Ovary (tissue), 10 donors: ENCODE data around the gene KRTAP5-3. TPM values are rescaled to one million over a fixed set of nuclear protein-coding genes. Genes with fewer than 3 reads are reported as not detected.

ENCODE experiments used
- DNase-seq, 5 donors: peaks; one replicate each; pipeline ENCODE4 v3.0.0-alpha.2; 2019 to 2020
- H3K27ac ChIP-seq, 2 donors: fragments of 200-600 bp; one replicate each; pipeline versions ENCODE4 v1.5.1 to v1.8.0; 2019 to 2022
- H3K27me3 ChIP-seq: fragments of 200-600 bp; one replicate; pipeline ENCODE4 v1.8.0; 2022
- H3K36me3 ChIP-seq: fragments of 200-600 bp; sonication (generic); one replicate; pipeline ENCODE4 v1.5.1; 2019
- H3K4me1 ChIP-seq: one replicate; pipeline ENCODE4 v1.8.1; 2013; ENCODE audit warnings: mild to moderate bottlenecking, moderate library complexity; ENCODE audit not compliant: insufficient read depth
- H3K4me3 ChIP-seq: fragments of 200-600 bp; sonication (generic); one replicate; pipeline ENCODE4 v1.5.1; 2017
- H3K9me3 ChIP-seq, 2 donors: fragments of 200-600 bp in 1 of 2; sonication (generic) in 1 of 2; one replicate each; pipeline versions ENCODE4 v1.5.1 to v1.8.1; 2013 to 2019; ENCODE audit warnings: mild to moderate bottlenecking in 1 of 2, moderate library complexity in 1 of 2
- CTCF ChIP-seq, 3 donors: fragments of 450-650 bp in 2 of 3; fragments of 200-600 bp in 1 of 3; IDR thresholded peaks; one replicate each; pipeline versions ENCODE4 v1.5.1 to v1.8.0; 2016 to 2022; ENCODE audit warnings: antibody characterized with exemption in 3 of 3, mild to moderate bottlenecking in 1 of 3
- EP300 ChIP-seq: sonication (generic); formaldehyde crosslinking; IDR thresholded peaks from one replicate; pipeline ENCODE4 v1.6.1; 2017; ENCODE audit warnings: antibody characterized with exemption
- POLR2A ChIP-seq: fragments of 450-650 bp; IDR thresholded peaks from one replicate; pipeline ENCODE4 v1.6.1; 2017; ENCODE audit warnings: antibody characterized with exemption, mild to moderate bottlenecking, moderate library complexity
- WGBS, 3 donors: extraction: QIAGEN DNeasy Blood & Tissue Kit in 1 of 3; methylation state at CpG; one replicate each; pipeline versions ENCODE4 v1.1.5 to v1.1.7; 2013 to 2017; 5-methylcytosine and 5-hydroxymethylcytosine counted together
- intact Hi-C, 4 donors: fragments of 100-400 bp; cut with DNase I; formaldehyde crosslinking; loops; one replicate each; pipeline versions ENCODE4 v1.11.0 to v1.15.1; 2022 to 2023
- long read RNA-seq, 3 donors: library from polyadenylated mRNA in 2 of 3; unstranded in 2 of 3; transcript quantifications; one replicate each; pipeline ENCODE4 v2.0.0 and lab custom pipeline, GENCODE V29; 2021 to 2026
- polyA plus RNA-seq, 2 donors: library from polyadenylated mRNA; stranded (reverse); fragments of 200-250 nt in 1 of 2; fragments of 350-450 nt in 1 of 2; fragmentation: Illumina TruSeq in 1 of 2; extraction: RNeasy Lipid Tissue Mini Kit (QIAGEN cat#74804) in 1 of 2; gene quantifications; one replicate each; pipeline ENCODE4 v1.2.3, GENCODE V29; 2013 to 2014
- total RNA-seq, 7 donors: library from RNA; depleted of rRNA in 2 of 7; stranded (reverse); fragments of >200 nt in 2 of 7; fragmentation: NEBNext Ultra II Directional in 3 of 7; extraction: Animal tissue kit (Norgen Biotek cat#: 25700) in 3 of 7; gene quantifications; one replicate each; pipeline versions ENCODE4 v1.1.0 to v1.2.4, GENCODE V29; 2016 to 2023
- donor health status: DM: no; HTN: no; CAD: no; lungs with moderate emphysema.
- donor health status: DM: no; HTN: no; CAD: no.
- donor health status: Bipolar disorder and iron deficiency.
- donor health status: DM: yes; HTN: yes; CAD: no.
- donor health status: DM: no; HTN: no; CAD: no.
- donor health status: DM: yes; HTN: yes; CAD: no.

KRTAP5-3 gene
- total RNA-seq = not detected
- polyA plus RNA-seq = not detected
- long read RNA-seq, donor 1 = 0 reads
- long read RNA-seq, donor 2 = 0 reads
- long read RNA-seq, donor 3 = 0 reads

- Histone ChIP-seq H3K4me1 (no peaks in the 10 kb centered on the region), H3K9me3 (no peaks in the 10 kb centered on the region), H3K4me3 (no peak within 1 kb of the TSS), H3K27ac (no peak within 1 kb of the TSS), H3K27me3 (no peaks in the 10 kb centered on the region), H3K36me3 (no peaks in the 10 kb centered on the region)
- DNase-seq = no peak
- intact Hi-C loops = no loop called here
- 56 to 67% (median 59%) methylated on average over 4 of the region's 4 CpGs for WGBS, 3 donors
- no peak for TF ChIP-seq EP300
Measured at GRCh38 chr11:1608363-1608762, at the start of gene KRTAP5-3. Gene KRTAP5-3, minus strand, starts transcription at chr11:1608463. Its CDS starts 78 bp downstream, at chr11:1608385.

- no peaks in the 10 kb centered on the region for H3K9me3 ChIP-seq
- no peak overlapping the region for H3K4me3 ChIP-seq
- intact Hi-C loops = loop anchor here in 2 of 4 donors (10.0 kb wide), 2 partner anchors 178 to 498 kb away; partner anchors contain the start of genes SYT8 (in 1 of the 2) and TNNI2 (in 1 of the 2)
- no peak overlapping the region for H3K27ac ChIP-seq
- no peaks in the 10 kb centered on the region for H3K4me1 ChIP-seq
- TF ChIP-seq CTCF (IDR thresholded peaks at IDR 0.05) (no peak), EP300 (no peak), POLR2A (no peak)
- WGBS, 3 donors = 78 to 86% (median 85%) methylated on average over 7 of the region's 7 CpGs
- no peaks in the 10 kb centered on the region for H3K36me3 ChIP-seq
- H3K27me3 ChIP-seq = no peaks in the 10 kb centered on the region
- DNase-seq = no peak
Measured at GRCh38 chr11:1656670-1657069, 48.4 kb upstream of the KRTAP5-3 start.

- no peaks in the 10 kb centered on the region for H3K4me1 ChIP-seq
- WGBS, 3 donors = 71 to 82% (median 82%) methylated on average over 5 to 9 of the region's 9 CpGs
- no peak for DNase-seq
- no peak for TF ChIP-seq CTCF (IDR thresholded peaks at IDR 0.05)
- no peak for TF ChIP-seq POLR2A
- no peak for TF ChIP-seq EP300
- no peak overlapping the region for H3K27ac ChIP-seq
- no peak overlapping the region for H3K4me3 ChIP-seq
- intact Hi-C loops = loop anchor here in 2 of 4 donors (10.0 kb wide), 2 partner anchors 179 to 499 kb away; partner anchors contain the start of genes SYT8 (in 1 of the 2) and TNNI2 (in 1 of the 2)
- no peaks in the 10 kb centered on the region for H3K36me3 ChIP-seq
- no peaks in the 10 kb centered on the region for H3K27me3 ChIP-seq
- no peaks in the 10 kb centered on the region for H3K9me3 ChIP-seq
Measured at GRCh38 chr11:1656061-1656441, 47.8 kb upstream of the KRTAP5-3 start.

GRCh38 chr11:1655168-1656060, 47.2 kb upstream of the KRTAP5-3 start:
- Histone ChIP-seq H3K27me3 (no peaks in the 10 kb centered on the region), H3K4me3 (no peak overlapping the region), H3K4me1 (no peaks in the 10 kb centered on the region), H3K27ac (no peak overlapping the region), H3K9me3 (no peaks in the 10 kb centered on the region), H3K36me3 (no peaks in the 10 kb centered on the region)
- no peak for TF ChIP-seq EP300
- TF ChIP-seq POLR2A = no peak
- TF ChIP-seq CTCF (IDR thresholded peaks at IDR 0.05) = no peak
- 78 to 84% (median 79%) methylated on average over 25 to 26 of the region's 26 CpGs for WGBS, 3 donors
- intact Hi-C loops = loop anchor here in 2 of 4 donors (10.0 kb wide), 2 partner anchors 179 to 499 kb away; partner anchors contain the start of genes SYT8 (in 1 of the 2) and TNNI2 (in 1 of the 2)
- DNase-seq = no peak
